Measurements from ENCODE around the gene DGCR6L.

DNA sequence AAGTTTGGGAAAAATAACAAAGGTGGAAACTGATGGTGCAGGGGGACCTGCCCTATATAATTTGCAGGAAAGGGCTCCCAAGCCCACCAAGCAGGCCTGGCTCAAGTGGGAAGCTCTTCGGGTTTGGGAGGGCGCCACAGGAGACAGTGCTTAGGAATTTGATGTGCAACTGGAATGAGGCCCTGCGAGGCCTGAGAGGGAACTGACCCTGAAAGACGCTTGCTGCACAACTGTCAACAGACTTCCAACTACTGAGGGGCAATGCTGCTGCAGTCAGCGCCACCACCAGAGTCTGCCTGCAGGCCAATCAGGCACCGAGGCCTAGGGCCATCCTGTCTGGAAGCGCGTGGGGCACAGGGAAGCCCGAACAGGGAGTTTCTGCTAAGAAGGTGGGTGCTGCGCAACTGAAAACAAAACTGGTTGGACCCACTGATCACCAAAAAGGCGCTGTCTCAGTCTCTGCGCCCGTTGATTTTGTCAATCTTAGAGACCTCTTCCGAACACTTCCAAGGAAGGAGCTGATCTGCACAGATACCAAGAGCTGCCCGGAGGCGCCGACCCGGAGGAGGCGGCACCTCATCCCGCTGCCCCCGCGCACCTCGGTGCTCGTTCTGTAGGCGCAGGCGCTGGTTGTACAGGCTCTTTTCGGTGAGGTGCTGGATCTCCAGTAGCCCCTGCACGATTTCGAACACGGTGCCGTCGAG is 667 bp downstream of the DGCR6L start:
- TF ChIP-seq TAF1 (IDR thresholded peaks at IDR 0.05; ENCODE audit: low read depth, low read length) (no peak), SPI1 (IDR thresholded peaks at IDR 0.05; ENCODE audit: low read depth, low read length) (no peak), POLR2A (IDR thresholded peaks at IDR 0.05; ENCODE audit: low read depth, low read length) (no peak), POLR2AphosphoS5 (IDR thresholded peaks at IDR 0.05; ENCODE audit: low read depth, low read length) (no peak), PAX5 (IDR thresholded peaks at IDR 0.05; ENCODE audit: insufficient read depth, low read length, severe bottlenecking) (no peak)

Data from GM12891 (cell line).